ENCODE data around the gene TOPBP1.

DNA sequence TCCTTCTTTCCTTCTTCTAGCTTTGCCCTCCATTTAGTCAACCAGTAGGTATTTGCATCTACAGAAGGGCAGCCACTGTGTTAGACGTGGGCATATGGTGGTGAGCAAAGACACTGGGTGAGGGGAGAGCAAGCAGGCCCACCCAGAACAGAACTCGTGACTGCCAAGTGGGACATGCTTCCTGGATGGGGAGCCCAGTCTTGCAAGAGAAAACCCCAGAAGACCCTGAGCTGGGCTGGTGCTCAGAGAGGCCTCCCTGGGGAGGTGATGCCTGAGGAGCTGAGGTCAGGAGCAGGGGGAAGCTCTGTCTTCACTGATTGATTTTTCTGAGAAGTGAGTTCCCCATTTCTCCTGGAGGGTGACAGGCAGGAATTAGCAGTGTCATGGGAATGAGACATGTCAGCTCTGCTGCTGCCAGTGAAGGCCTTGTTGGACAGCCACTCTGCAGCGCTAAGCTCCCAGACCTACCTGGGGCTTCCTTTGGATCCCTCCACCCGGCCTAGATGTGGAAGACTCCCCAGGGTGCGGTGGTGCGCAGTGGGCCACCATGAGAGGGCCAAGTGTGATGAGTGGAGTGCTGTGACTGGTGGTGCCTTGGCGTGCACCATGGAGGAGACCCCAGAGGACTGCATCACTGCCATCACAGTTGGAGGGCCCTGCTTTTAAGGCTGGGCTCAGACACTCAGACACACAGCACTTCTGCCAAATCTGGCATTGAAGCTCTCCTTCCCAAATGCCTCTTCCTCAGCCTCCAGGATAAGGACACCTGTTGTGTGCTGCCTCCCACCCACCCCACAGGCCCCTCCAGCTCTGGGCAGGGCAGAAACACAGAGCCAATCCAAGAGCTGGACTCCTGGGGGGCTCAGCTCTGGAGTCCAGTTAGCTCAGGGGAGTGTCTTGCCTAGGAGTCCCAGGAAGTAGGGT is 40.0 kb upstream of the TOPBP1 start:
- no peak for TF ChIP-seq POLR2AphosphoS5 (IDR thresholded peaks at IDR 0.05; ENCODE audit: low read depth, low read length)
- TF ChIP-seq POLR2A (IDR thresholded peaks at IDR 0.05; ENCODE audit: low read depth, low read length), result no peak
